ENCODE results near the gene PLXNA3.
"Not testable (repeated sequence)": the region's sequence is repeated elsewhere in the genome, so short reads cannot be mapped to it uniquely, and the experiment has no call there.

PLXNA3 gene

GRCh38 chrX:154482786-154483185, 24.7 kb downstream of the PLXNA3 start:
- no peak for DNase-seq

- no peak for DNase-seq
Observed at GRCh38 chrX:154483325-154483724, 25.2 kb downstream of the PLXNA3 start.

DNA sequence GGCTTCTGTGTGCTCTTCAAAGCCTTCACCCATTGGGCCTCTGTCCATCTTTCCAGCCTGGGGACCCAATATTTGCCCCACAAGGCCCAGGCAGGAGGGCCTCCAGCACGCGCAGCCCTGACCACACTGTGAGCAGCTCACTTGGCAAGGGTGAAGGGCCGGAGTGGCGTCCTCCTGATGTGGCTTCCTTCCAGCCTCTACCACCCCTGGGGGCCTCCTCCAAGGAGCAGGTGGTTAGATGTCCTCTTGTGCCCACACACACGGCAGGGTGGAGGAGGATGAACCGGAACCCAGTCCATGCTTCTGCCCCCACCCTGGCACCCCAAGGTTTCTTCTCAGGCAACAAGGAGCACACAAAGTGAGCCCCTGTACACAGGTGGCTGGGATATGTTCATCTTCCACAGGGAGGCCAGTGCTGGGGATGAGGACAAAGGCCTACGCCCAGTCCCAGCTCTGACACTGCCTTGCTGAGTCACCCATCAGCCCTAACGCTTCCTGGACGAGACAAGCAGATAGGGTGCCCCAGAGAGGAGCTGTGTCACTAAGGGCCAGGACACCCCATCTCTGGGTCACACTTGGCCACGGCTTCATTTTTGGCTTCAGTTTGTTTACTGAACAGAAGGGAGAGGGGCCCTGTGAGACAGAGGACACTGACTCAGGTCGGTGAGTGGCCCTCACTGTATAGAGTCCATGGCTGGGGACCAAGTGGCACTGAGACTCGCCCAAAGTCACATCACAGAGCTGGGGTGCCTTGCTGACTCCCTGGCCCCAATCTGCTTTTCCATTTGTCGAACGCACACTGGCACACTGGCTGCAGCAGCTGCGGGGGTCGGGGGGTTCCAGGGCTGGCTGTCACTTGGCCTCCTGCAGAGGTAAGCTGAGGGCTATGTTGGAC, 26.4 kb downstream of the PLXNA3 start:
- DNase-seq = no peak

DNA sequence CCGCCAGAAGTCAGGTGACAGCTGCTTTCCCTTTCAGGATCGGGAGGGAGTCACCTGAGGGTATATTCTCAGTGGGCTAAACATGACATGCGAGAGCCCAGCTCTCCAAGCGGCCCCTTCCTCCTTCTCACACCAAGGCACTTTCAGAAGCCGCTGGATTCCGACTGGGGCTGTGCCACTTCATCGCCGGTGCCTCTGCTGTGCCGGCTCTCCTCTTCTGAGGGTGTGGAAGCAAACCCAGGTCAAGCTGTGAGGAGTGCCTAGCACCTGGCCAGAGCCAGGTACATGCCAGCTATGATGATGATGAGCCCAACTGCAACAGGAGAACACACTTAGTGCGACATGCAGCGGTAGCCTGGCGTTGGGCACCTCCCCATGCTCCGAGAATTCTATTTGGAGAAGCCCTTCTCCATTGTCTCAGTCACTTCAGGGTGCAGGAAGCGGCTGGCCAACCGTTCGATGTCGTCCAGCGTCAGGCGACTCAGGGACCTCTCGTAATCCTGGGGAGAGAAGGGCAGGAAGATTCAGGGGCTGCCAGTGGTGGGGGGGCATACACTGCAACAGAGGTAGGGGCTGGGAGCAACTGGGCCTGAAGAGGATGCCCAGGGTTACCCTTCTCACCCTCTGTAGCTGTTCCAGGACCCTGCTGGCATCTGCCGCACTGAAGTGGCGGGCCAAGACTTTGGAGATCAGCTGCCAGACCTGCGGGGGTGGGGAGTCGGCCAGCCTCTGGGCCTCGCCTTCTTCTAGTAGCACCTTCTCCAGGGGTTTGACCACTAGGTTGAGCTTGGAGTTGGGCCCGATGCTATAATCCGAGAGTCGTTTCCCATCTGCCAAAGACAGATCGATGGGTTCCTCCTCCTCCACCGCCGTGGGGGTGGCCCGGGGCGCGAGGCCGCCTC, 27.3 kb downstream of the PLXNA3 start:
- DNase-seq = no peak

- peak; percentile 11 for DNase-seq
Observed at GRCh38 chrX:154486052-154486395, 27.9 kb downstream of the PLXNA3 start.

- peak; percentile 34 for DNase-seq
Observed at GRCh38 chrX:154486396-154487207, 28.5 kb downstream of the PLXNA3 start, which contains the start of gene UBL4A. Gene UBL4A (minus strand): TSS chrX:154486615. CDS start chrX:154486584, 31 bp downstream.

GRCh38 chrX:154487518-154488290, 29.6 kb downstream of the PLXNA3 start:
- DNase-seq = no peak

GRCh38 chrX:154488336-154489075, 30.4 kb downstream of the PLXNA3 start:
- no peak for DNase-seq

GRCh38 chrX:154489182-154489581, 31.1 kb downstream of the PLXNA3 start:
- DNase-seq = no peak

DNA sequence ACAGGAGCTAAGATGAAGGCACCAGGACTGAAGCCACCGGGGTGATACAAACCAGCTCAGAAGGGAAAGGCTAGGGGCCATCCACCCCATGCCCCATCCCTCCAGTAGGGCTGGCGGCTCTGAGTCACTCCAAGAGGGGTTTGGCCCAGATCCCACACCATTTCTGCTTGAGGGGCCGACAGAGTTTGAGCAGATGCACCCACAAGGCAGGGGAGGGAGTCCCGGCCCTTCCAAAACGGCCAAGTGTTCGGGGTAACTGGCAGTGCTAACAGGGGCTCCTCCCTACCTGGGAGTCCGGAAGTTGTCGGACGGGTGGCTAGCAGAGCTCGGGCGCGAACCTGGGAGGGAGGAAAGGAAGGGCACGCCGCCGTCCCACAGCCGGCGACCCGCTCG, 31.9 kb downstream of the PLXNA3 start:
- DNase-seq = peak; percentile 30

DNA sequence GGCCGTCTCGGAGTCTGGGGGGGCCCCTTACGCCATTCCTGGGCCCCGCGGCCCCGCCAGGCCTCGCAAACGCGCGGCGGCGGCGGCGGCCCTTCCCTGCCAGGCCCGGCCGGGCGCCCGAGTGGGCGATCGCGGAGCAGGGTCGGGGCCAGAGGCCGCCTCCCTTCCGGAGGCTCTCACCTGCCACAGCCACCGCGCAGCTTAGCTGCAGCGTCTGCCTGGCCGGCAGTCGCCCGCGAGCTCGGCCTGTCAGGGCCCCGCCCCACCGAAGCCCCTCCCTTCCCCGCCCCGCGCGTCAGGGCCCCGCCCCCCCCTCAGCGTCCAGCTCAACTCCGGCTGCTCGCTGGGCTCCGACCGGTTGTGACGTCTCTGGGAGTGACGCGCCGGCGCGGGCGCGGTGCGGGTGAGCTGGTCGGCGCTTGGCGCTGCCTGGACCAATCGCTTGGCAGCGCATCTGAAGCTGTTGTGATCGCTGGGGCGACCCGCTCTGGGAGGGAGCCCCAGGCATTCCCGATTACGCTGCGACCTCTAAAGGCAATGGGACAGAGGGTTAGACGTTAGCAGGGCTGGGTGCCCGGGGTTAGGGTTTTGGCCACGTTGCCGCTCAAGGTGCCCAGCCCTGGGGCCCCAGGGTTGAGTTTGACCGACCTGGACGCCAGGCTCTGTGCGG, 32.5 kb downstream of the PLXNA3 start, which contains the start of gene SLC10A3:
TSS of gene SLC10A3 (minus strand) at position 216 of the 670 bp plus-strand sequence. CDS start 1,689 bp downstream, outside the sequence.
- peak; percentile 81 for DNase-seq

DNA sequence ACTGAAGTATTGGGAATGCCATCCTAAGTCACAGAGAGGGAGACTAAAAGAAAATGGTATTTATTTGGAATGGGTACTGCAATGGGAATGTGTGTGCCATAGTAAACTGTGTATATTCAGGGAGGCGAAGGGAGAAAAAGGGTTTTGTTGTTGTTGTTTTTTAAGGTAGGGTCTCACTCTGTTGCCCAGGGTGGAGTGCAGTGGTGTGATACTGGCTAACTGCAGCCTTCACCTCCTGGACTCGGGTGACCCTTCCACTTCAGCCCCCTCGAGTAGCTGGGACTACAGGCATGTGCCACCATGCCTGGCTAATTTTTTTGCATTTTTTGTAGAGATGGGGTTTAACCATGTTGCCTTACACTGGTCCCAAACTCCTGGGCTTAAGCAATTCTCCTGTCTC, 36.6 kb downstream of the PLXNA3 start:
- DNase-seq = no peak

- no peak for DNase-seq
Observed at GRCh38 chrX:154495472-154495922, 37.4 kb downstream of the PLXNA3 start.

DNA sequence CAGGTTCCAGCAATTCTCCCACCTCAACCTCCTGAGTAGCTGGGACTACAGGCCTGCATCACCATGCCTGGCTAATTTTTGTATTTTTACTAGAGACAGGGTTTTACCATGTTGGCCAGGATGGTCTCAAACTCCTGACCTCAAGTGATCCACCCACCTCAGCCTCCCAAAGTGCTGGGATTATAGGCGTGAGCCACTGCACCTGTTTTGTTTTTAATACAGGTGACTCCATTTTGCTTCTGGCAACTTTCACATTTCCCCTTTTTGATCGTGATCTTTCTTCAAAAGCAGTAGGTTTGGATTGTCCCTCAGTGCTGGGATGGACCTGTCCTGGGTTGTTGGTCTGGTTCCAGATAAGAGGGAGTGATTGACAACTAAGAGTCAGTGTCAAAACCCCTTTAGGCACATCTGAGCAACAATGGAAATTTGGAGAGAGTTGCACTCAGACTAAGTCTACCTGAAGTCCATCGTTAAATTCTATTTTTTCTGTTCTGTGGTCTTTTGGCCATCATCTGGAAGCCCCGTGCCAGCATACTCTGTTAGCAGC, 38.6 kb downstream of the PLXNA3 start:
- not testable (repeated sequence) for DNase-seq

DNA sequence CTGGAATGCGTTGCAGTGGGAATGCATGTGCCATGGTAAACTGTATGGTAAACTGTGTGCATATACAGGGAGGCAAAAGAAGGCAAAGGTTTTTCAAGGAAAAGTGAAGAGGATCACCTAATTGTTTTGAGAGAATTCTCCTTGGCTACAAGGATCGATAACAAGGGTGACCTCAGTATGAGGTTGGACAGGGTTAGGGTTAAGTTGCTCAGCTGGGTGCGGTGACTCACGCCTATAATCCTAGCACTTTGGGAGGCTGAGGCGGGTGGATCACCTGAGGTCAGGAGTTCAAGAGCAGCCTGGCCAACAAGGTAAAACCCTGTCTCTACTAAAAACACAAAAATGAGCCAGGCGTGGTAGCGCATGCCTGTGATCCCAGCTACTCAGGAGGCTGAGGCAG, 43.3 kb downstream of the PLXNA3 start:
- DNase-seq = not testable (repeated sequence)

GRCh38 chrX:154502098-154502497, 44.0 kb downstream of the PLXNA3 start:
- DNase-seq = no peak

- DNase-seq = no peak
Observed at GRCh38 chrX:154502989-154503388, 44.9 kb downstream of the PLXNA3 start.

GRCh38 chrX:154505734-154506133, 47.7 kb downstream of the PLXNA3 start:
- DNase-seq = no peak

DNA sequence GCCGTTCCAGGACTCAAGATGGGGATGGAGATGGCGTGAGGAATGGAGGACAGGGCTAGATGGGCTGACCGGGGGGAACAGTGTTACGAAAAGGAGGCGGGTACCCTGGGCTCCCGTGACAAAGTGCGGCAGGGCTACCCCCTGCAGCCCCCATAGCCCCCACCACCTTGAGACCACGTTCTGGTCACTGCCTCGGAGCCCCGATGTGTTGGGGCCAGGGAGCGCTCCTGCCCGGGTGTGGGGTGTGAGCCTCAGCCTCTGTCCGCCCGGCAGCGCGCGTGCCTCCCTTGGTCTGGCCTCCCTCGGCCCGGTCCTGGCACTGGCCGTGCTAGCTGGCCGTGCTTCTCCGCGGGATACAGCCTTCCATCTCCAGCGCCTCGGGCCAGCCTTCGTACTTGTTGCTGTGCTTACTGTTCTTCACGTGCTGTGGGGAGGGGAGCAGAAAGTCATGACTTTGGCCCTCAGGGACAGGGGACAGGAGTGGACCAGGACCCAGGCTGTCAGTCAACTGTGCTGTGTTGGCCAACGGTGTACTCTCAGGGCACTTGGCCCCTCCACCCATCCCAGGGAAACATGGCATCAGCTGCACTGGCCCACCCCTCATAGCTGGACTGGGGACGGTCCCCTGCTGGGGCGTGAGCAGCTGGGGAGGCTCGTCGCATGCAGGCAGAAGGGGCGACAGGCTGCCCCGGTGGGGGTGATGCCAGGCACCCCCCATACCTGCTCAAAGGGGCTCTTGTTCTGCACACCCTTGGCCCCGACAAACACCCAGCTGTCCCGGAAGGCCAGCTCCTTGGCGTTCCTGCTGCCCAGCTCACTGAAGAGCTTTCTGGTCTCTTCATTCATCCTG, 48.6 kb downstream of the PLXNA3 start:
- no peak for DNase-seq

All from stimulated activated naive CD4-positive, alpha-beta T cell treated with Interleukin-2 at 50 U/mL for 16 hours (primary cell).